Testis (tissue), 2 donors: Measurements from ENCODE around the gene KIFC1.
"Not testable (repeated sequence)": the region's sequence is repeated elsewhere in the genome, so short reads cannot be mapped to it uniquely, and the experiment has no call there.

ENCODE experiments used
- CTCF ChIP-seq, 3 experiments: fragments of 450-650 bp in 2 of 3; fragments of 200-600 bp in 1 of 3; sonication (generic) in 1 of 3; IDR thresholded peaks; one replicate each; pipeline ENCODE4 v1.5.1; 2016 to 2019; ENCODE audit warnings: antibody characterized with exemption in 3 of 3, mild to moderate bottlenecking in 2 of 3, moderate library complexity in 1 of 3
- POLR2A ChIP-seq: fragments of 450-650 bp; IDR thresholded peaks from one replicate; pipeline ENCODE4 v1.6.1; 2017; ENCODE audit warnings: antibody characterized with exemption, mild to moderate bottlenecking, moderate library complexity

GRCh38 chr6:33364475-33365205 lies 27.0 kb upstream of the KIFC1 start:
- TF ChIP-seq CTCF (IDR thresholded peaks at IDR 0.05); POLR2A: not testable (repeated sequence)
